ENCODE measurements around the gene FAM120C. TPM values are rescaled to one million over a fixed set of nuclear protein-coding genes. Genes with fewer than 3 reads are reported as not detected.

FAM120C gene
- total RNA-seq, 1 experiment from 2014 or later, result 6.1 TPM

- Histone ChIP-seq H3K9me3 (ENCODE audit: control insufficient read depth in 1 of 2, insufficient read depth in 1 of 2, low read depth in 1 of 2, low read length in 2 of 2) (no peaks in the 10 kb centered on the region), H3K9me2 (ENCODE audit: insufficient read depth) (no peaks in the 10 kb centered on the region), H3K36me3 (ENCODE audit: control insufficient read depth in 1 of 2, insufficient read depth in 2 of 2, low read length in 2 of 2) (no peaks in the 10 kb centered on the region), H3K27ac (ENCODE audit: low read depth, low read length) (no peak overlapping the region), H3K79me2 (ENCODE audit: insufficient read depth, low read length) (no peaks in the 10 kb centered on the region), H3K4me2 (ENCODE audit: low read length) (no peak overlapping the region), H3K9ac (ENCODE audit: low read length) (no peak overlapping the region), H3K27me3 (ENCODE audit: insufficient read depth, low read length) (no peaks in the 10 kb centered on the region), H3K4me1 (ENCODE audit: control insufficient read depth in 1 of 2, insufficient read depth in 2 of 2, low read length in 2 of 2) (no peaks in the 10 kb centered on the region), H3K4me3 (replicated peaks in 1 of 2; ENCODE audit: low read depth in 1 of 2, low read length in 2 of 2) (no peak overlapping the region), H4K20me1 (ENCODE audit: insufficient read depth) (no peaks in the 10 kb centered on the region), H2AFZ (ENCODE audit: low read depth, low read length, poor library complexity, severe bottlenecking) (no peak overlapping the region)
- BruUV-seq (replicated peaks), result no TSS peak
- ChIA-PET RAD21 (ENCODE audit: low non-redundant PET in 1 of 2, low total read pairs in 2 of 2, uncharacterized antibody in 2 of 2, unreplicated experiment in 2 of 2) (no interaction called here), CTCF (no interaction called here), POLR2A (no interaction called here)
- DNase-seq (ENCODE audit: low read depth, low spot score) (no peak), ATAC-seq (no peak)
- TF ChIP-seq ZBTB33 (IDR thresholded peaks at IDR 0.05; ENCODE audit: extremely low read depth, insufficient replicate concordance, low read length) (no peak), FOSL1 (IDR thresholded peaks at IDR 0.05; ENCODE audit: low read depth) (no peak), POLR2A (IDR thresholded peaks at IDR 0.05; ENCODE audit: borderline replicate concordance, extremely low read depth, insufficient read depth, insufficient read length) (no peak), ZNF274 (IDR thresholded peaks at IDR 0.05; ENCODE audit: low read depth, low read length) (no peak), JUND (IDR thresholded peaks at IDR 0.05) (no peak), EZH2phosphoT487 (IDR thresholded peaks at IDR 0.05; ENCODE audit: borderline replicate concordance) (no peak), EZH2 (IDR thresholded peaks at IDR 0.05) (no peak), SP1 (IDR thresholded peaks at IDR 0.05; ENCODE audit: low read depth) (no peak), EGR1 (IDR thresholded peaks at IDR 0.05; ENCODE audit: low read depth) (no peak), RAD21 (IDR thresholded peaks at IDR 0.05; ENCODE audit: low read depth) (no peak), SRF (IDR thresholded peaks at IDR 0.05; ENCODE audit: low read depth) (no peak), SIN3A (IDR thresholded peaks at IDR 0.05; ENCODE audit: low read depth) (no peak), TCF7L2 (IDR thresholded peaks at IDR 0.05; ENCODE audit: borderline replicate concordance, extremely low read depth, insufficient read depth, insufficient read length) (no peak), POLR2AphosphoS5 (IDR thresholded peaks at IDR 0.05; ENCODE audit: low read depth, low read length) (no peak), ATF3 (IDR thresholded peaks at IDR 0.05) (no peak), ELF1 (IDR thresholded peaks at IDR 0.05; ENCODE audit: borderline replicate concordance, low read depth) (no peak)
- TF ChIP-seq, protein P1, sequence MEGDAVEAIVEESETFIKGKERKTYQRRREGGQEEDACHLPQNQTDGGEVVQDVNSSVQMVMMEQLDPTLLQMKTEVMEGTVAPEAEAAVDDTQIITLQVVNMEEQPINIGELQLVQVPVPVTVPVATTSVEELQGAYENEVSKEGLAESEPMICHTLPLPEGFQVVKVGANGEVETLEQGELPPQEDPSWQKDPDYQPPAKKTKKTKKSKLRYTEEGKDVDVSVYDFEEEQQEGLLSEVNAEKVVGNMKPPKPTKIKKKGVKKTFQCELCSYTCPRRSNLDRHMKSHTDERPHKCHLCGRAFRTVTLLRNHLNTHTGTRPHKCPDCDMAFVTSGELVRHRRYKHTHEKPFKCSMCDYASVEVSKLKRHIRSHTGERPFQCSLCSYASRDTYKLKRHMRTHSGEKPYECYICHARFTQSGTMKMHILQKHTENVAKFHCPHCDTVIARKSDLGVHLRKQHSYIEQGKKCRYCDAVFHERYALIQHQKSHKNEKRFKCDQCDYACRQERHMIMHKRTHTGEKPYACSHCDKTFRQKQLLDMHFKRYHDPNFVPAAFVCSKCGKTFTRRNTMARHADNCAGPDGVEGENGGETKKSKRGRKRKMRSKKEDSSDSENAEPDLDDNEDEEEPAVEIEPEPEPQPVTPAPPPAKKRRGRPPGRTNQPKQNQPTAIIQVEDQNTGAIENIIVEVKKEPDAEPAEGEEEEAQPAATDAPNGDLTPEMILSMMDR (IDR thresholded peaks at IDR 0.05 in 2 of 3, conservative IDR thresholded peaks at IDR 0.05 in 1 of 3; ENCODE audit: borderline replicate concordance in 1 of 3, insufficient read depth in 1 of 3, low read depth in 2 of 3, low read length in 2 of 3), result no peak
- intact Hi-C loops (cut with micrococcal nuclease), result no loop called here
Observed at GRCh38 chrX:54166915-54167314, 16.1 kb downstream of the FAM120C start.
